Kidney capillary endothelial cell (primary cell): ENCODE measurements around the gene VEPH1.

Experiments
- DNase-seq: peaks from one replicate; pipeline ENCODE4 v3.0.0-alpha.2; 2018; ENCODE audit warnings: low spot score

VEPH1 gene

GRCh38 chr3:157477441-157477840, 25.8 kb downstream of the VEPH1 start:
- no peak for DNase-seq

- peak; percentile 36 for DNase-seq
These were observed 27.2 kb downstream of the VEPH1 start for GRCh38 chr3:157475921-157476414.

- no peak for DNase-seq
These were observed 30.6 kb downstream of the VEPH1 start for GRCh38 chr3:157472648-157473047.

GRCh38 chr3:157471064-157471463, 32.2 kb downstream of the VEPH1 start:
- DNase-seq: no peak

- no peak for DNase-seq
These were observed 33.5 kb downstream of the VEPH1 start for GRCh38 chr3:157469561-157470294.

GRCh38 chr3:157467200-157467599, 36.0 kb downstream of the VEPH1 start:
- DNase-seq: peak; percentile 52

GRCh38 chr3:157465741-157466140, 37.5 kb downstream of the VEPH1 start:
- DNase-seq: no peak

- DNase-seq: no peak
These were observed 38.9 kb downstream of the VEPH1 start for GRCh38 chr3:157464321-157464720.

GRCh38 chr3:157463816-157464215, 39.4 kb downstream of the VEPH1 start:
- DNase-seq: no peak

GRCh38 chr3:157460253-157460652, 43.0 kb downstream of the VEPH1 start:
- no peak for DNase-seq

GRCh38 chr3:157459706-157460105, 43.5 kb downstream of the VEPH1 start:
- DNase-seq: no peak

- no peak for DNase-seq
These were observed 49.4 kb downstream of the VEPH1 start for GRCh38 chr3:157453824-157454223.

- no peak for DNase-seq
These were observed 51.1 kb downstream of the VEPH1 start for GRCh38 chr3:157452097-157452496.

GRCh38 chr3:157447026-157447694, 56.1 kb downstream of the VEPH1 start:
- peak; percentile 58 for DNase-seq

GRCh38 chr3:157445857-157446256, 57.4 kb downstream of the VEPH1 start:
- no peak for DNase-seq

GRCh38 chr3:157444797-157445184, 58.4 kb downstream of the VEPH1 start:
- DNase-seq: no peak

- DNase-seq: no peak
These were observed 59.1 kb downstream of the VEPH1 start for GRCh38 chr3:157443905-157444796.

GRCh38 chr3:157442729-157443128, 60.5 kb downstream of the VEPH1 start:
- DNase-seq: no peak

GRCh38 chr3:157441102-157441624, 62.1 kb downstream of the VEPH1 start:
- no peak for DNase-seq

- DNase-seq: no peak
These were observed 65.0 kb downstream of the VEPH1 start for GRCh38 chr3:157438194-157438730.

GRCh38 chr3:157436583-157437291, 66.5 kb downstream of the VEPH1 start, which contains the start of gene PTX3:
PTX3 (plus strand) TSS chr3:157436850; CDS start chr3:157436934, 84 bp downstream.
- DNase-seq: peak; percentile 36
